ENCODE data around the gene MAST3. TPM values are rescaled to one million over a fixed set of nuclear protein-coding genes. Genes with fewer than 3 reads are reported as not detected.
A peak's percentile ranks its signal among the peaks of the same experiment; 100 is the strongest.

MAST3 gene
- total and polyA plus RNA-seq, 2 of the 13 experiments (the other 11 are each of a cell fraction or from before 2014, with no cell fraction given) = 4.1 to 4.6 TPM

DNA sequence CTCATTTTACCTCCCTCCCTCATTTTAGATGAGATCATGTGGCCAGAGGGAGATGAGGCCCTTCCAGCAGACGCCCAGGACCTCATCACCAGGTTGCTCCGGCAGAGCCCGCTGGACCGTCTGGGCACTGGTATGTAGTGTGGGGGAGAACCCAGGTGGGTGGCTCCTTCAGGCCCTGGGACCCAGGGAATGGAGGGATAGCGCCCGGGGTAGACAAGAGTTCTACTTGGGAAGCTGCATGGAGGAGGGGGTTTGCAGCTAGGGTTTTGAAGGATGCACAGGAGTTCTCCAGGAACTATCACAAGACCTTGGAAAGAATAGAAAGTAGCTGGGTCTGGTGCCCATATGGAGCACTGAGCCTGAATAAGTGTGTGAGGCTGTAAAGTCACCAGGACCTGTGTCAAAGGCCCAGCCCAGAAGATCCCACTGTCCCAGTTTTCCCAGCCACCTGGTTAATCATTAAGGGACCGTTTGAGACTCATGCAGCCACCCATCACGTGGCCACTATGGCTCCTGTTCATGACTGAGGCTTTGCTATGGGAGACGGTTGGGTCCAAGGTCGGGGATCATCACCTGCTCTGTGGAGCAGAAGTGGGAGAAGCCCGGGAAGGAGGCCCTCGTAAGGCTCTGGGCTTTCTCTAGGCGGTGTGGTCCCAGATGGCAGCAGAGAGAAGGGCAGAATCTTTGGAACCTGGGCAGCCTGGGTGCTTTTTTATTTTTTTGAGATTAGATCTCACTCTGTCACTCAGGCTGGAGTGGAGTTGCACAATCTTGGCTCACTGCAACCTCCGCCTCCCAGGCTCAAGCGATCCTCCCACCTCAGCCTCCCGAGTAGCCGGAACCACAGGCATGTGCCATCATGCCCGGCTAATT, 38.4 kb downstream of the MAST3 start (continued):
- TF ChIP-seq, protein P1, sequence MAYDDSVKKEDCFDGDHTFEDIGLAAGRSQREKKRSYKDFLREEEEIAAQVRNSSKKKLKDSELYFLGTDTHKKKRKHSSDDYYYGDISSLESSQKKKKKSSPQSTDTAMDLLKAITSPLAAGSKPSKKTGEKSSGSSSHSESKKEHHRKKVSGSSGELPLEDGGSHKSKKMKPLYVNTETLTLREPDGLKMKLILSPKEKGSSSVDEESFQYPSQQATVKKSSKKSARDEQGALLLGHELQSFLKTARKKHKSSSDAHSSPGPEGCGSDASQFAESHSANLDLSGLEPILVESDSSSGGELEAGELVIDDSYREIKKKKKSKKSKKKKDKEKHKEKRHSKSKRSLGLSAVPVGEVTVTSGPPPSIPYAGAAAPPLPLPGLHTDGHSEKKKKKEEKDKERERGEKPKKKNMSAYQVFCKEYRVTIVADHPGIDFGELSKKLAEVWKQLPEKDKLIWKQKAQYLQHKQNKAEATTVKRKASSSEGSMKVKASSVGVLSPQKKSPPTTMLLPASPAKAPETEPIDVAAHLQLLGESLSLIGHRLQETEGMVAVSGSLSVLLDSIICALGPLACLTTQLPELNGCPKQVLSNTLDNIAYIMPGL (CRISPR knock-in tag; IDR thresholded peaks at IDR 0.05; ENCODE audit: borderline replicate concordance in 1 of 2, low read depth in 1 of 2) = no peak; a peak in 1 of 4 replicates
- no peak for TF ChIP-seq ZNF431 (CRISPR knock-in tag; IDR thresholded peaks at IDR 0.05; ENCODE audit: borderline replicate concordance, low read depth)
- no peak for TF ChIP-seq HNRNPLL (IDR thresholded peaks at IDR 0.05; ENCODE audit: low read depth, low read length, poor library complexity, severe bottlenecking)
- TF ChIP-seq LCORL (IDR thresholded peaks at IDR 0.05) = no peak
- TF ChIP-seq LCORL (CRISPR knock-in tag; IDR thresholded peaks at IDR 0.05) = no peak
- TF ChIP-seq, protein P2, sequence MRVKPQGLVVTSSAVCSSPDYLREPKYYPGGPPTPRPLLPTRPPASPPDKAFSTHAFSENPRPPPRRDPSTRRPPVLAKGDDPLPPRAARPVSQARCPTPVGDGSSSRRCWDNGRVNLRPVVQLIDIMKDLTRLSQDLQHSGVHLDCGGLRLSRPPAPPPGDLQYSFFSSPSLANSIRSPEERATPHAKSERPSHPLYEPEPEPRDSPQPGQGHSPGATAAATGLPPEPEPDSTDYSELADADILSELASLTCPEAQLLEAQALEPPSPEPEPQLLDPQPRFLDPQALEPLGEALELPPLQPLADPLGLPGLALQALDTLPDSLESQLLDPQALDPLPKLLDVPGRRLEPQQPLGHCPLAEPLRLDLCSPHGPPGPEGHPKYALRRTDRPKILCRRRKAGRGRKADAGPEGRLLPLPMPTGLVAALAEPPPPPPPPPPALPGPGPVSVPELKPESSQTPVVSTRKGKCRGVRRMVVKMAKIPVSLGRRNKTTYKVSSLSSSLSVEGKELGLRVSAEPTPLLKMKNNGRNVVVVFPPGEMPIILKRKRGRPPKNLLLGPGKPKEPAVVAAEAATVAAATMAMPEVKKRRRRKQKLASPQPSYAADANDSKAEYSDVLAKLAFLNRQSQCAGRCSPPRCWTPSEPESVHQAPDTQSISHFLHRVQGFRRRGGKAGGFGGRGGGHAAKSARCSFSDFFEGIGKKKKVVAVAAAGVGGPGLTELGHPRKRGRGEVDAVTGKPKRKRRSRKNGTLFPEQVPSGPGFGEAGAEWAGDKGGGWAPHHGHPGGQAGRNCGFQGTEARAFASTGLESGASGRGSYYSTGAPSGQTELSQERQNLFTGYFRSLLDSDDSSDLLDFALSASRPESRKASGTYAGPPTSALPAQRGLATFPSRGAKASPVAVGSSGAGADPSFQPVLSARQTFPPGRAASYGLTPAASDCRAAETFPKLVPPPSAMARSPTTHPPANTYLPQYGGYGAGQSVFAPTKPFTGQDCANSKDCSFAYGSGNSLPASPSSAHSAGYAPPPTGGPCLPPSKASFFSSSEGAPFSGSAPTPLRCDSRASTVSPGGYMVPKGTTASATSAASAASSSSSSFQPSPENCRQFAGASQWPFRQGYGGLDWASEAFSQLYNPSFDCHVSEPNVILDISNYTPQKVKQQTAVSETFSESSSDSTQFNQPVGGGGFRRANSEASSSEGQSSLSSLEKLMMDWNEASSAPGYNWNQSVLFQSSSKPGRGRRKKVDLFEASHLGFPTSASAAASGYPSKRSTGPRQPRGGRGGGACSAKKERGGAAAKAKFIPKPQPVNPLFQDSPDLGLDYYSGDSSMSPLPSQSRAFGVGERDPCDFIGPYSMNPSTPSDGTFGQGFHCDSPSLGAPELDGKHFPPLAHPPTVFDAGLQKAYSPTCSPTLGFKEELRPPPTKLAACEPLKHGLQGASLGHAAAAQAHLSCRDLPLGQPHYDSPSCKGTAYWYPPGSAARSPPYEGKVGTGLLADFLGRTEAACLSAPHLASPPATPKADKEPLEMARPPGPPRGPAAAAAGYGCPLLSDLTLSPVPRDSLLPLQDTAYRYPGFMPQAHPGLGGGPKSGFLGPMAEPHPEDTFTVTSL (CRISPR knock-in tag; IDR thresholded peaks at IDR 0.05; ENCODE audit: borderline replicate concordance) = peak; percentile 69
- no peak for TF ChIP-seq RNF2 (conservative IDR thresholded peaks at IDR 0.05; ENCODE audit: low read depth)
- TF ChIP-seq SMYD3 (CRISPR knock-in tag; IDR thresholded peaks at IDR 0.05) = peak; percentile 19; the same call in 1 of the 2 replicates
- TF ChIP-seq, protein P3, sequence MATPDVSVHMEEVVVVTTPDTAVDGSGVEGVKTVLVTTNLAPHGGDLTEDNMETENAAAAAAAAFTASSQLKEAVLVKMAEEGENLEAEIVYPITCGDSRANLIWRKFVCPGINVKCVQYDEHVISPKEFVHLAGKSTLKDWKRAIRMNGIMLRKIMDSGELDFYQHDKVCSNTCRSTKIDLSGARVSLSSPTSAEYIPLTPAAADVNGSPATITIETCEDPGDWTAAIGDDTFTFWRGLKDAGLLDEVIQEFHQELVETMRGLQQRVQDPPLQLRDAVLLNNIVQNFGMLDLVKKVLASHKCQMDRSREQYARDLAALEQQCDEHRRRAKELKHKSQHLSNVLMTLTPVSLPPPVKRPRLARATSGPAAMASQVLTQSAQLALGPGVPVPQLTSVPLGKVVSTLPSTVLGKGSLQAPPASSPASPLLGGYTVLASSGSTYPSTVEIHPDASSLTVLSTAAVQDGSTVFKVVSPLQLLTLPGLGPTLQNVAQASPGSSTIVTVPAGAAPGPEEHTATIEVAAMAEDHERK (CRISPR knock-in tag; IDR thresholded peaks at IDR 0.05; ENCODE audit: low read depth) = no peak
- TF ChIP-seq, protein P4, sequence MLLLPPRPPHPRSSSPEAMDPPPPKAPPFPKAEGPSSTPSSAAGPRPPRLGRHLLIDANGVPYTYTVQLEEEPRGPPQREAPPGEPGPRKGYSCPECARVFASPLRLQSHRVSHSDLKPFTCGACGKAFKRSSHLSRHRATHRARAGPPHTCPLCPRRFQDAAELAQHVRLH (CRISPR knock-in tag; IDR thresholded peaks at IDR 0.05; ENCODE audit: borderline replicate concordance, low read depth) = peak; percentile 66
- 0 out of 2 replicates have a peak, but pooled peaks have one; percentile 41 for TF ChIP-seq CREM (IDR thresholded peaks at IDR 0.05)
- no peak for TF ChIP-seq CREM (CRISPR knock-in tag; IDR thresholded peaks at IDR 0.05)
- no peak for TF ChIP-seq TAF15 (IDR thresholded peaks at IDR 0.05; ENCODE audit: low read depth, low read length, poor library complexity, severe bottlenecking)
- no peak for TF ChIP-seq ETV6 (CRISPR knock-in tag; conservative IDR thresholded peaks at IDR 0.05)
- peak; percentile 67; the same call in 1 of the 2 replicates for TF ChIP-seq SALL1 (CRISPR knock-in tag; IDR thresholded peaks at IDR 0.05)

Measured in HepG2 (cell line).